ENCODE results near the gene LCNL1.

GRCh38 chr9:136964833-136965422 is 17.9 kb upstream of the LCNL1 start:
- TF ChIP-seq, protein P1, sequence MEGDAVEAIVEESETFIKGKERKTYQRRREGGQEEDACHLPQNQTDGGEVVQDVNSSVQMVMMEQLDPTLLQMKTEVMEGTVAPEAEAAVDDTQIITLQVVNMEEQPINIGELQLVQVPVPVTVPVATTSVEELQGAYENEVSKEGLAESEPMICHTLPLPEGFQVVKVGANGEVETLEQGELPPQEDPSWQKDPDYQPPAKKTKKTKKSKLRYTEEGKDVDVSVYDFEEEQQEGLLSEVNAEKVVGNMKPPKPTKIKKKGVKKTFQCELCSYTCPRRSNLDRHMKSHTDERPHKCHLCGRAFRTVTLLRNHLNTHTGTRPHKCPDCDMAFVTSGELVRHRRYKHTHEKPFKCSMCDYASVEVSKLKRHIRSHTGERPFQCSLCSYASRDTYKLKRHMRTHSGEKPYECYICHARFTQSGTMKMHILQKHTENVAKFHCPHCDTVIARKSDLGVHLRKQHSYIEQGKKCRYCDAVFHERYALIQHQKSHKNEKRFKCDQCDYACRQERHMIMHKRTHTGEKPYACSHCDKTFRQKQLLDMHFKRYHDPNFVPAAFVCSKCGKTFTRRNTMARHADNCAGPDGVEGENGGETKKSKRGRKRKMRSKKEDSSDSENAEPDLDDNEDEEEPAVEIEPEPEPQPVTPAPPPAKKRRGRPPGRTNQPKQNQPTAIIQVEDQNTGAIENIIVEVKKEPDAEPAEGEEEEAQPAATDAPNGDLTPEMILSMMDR (IDR thresholded peaks at IDR 0.05): no peak
- TF ChIP-seq ZFX (IDR thresholded peaks at IDR 0.05; ENCODE audit: borderline replicate concordance): no peak
